ENCODE measurements around the gene RMC1. TPM values are rescaled to one million over a fixed set of nuclear protein-coding genes. Genes with fewer than 3 reads are reported as not detected.

The RMC1 gene
- total RNA-seq, 1 donor from 2014 or later, result 18.8 TPM

DNA sequence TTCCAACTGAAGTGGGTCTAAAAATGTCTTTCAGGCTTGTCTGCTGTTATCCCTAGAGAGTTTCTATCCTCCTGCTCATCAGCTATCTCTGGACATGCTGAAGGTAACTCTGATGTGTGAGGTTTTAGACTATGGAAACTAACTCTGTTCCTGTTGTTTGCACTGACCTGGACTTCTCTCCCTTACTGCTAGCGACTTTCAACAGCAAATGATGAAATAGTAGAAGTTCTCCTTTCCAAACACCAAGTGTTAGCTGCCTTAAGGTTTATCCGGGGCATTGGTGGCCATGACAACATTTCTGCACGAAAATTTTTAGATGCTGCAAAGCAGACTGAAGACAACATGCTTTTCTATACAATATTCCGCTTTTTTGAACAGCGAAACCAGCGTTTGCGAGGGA lies 26.9 kb downstream of the RMC1 start:
- Mint-ChIP-seq H3K36me3 (peaks cover 52% of the 10 kb centered on the region), H3K27me3 (ENCODE audit: low read depth) (no peaks in the 10 kb centered on the region)

DNA sequence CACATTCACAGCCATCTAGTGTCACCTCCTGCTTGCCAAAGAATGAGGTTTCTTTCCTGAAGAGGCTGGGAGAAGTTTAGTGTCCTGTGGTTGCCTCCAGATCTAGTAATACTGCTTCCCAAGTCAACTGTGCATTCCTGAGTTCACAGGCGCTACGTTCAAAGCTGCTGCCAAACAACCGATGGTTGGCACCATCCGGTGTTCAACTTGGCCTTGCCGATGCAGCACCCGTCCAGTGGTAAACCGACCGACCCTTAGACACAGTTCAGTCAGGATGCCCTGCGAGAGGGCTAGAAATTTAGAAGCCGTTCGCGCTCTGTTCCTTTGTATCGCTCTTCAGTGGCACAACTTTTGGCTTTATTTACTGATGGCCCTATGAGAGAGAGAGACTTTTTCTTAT lies 28.6 kb downstream of the RMC1 start:
- H3K27ac Mint-ChIP-seq, result no peak overlapping the region
- no peak for DNase-seq (ENCODE audit: low spot score in 2 of 2, unreplicated experiment in 2 of 2)
- no peaks in the 10 kb centered on the region for H3K9me3 Mint-ChIP-seq
- H3K4me3 Mint-ChIP-seq, result no peak overlapping the region
- peaks cover 7% of the 10 kb centered on the region for H3K4me1 Mint-ChIP-seq
- H3K36me3 Mint-ChIP-seq, result peaks cover 54% of the 10 kb centered on the region
- TF ChIP-seq, protein P1, sequence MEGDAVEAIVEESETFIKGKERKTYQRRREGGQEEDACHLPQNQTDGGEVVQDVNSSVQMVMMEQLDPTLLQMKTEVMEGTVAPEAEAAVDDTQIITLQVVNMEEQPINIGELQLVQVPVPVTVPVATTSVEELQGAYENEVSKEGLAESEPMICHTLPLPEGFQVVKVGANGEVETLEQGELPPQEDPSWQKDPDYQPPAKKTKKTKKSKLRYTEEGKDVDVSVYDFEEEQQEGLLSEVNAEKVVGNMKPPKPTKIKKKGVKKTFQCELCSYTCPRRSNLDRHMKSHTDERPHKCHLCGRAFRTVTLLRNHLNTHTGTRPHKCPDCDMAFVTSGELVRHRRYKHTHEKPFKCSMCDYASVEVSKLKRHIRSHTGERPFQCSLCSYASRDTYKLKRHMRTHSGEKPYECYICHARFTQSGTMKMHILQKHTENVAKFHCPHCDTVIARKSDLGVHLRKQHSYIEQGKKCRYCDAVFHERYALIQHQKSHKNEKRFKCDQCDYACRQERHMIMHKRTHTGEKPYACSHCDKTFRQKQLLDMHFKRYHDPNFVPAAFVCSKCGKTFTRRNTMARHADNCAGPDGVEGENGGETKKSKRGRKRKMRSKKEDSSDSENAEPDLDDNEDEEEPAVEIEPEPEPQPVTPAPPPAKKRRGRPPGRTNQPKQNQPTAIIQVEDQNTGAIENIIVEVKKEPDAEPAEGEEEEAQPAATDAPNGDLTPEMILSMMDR (IDR thresholded peaks at IDR 0.05; ENCODE audit: unreplicated experiment), result no peak
- no peaks in the 10 kb centered on the region for H3K27me3 Mint-ChIP-seq (ENCODE audit: low read depth)

More for the DNA sequence above, 26.9 kb downstream of the RMC1 start:
- DNase-seq (ENCODE audit: low spot score in 2 of 2, unreplicated experiment in 2 of 2), result no peak
- peak overlapping the region; percentile 1 for H3K27ac Mint-ChIP-seq
- no peaks in the 10 kb centered on the region for H3K9me3 Mint-ChIP-seq
- TF ChIP-seq, protein P1 (IDR thresholded peaks at IDR 0.05; ENCODE audit: unreplicated experiment), result no peak
- no peak overlapping the region for H3K4me3 Mint-ChIP-seq
- peaks cover 13% of the 10 kb centered on the region for H3K4me1 Mint-ChIP-seq

DNA sequence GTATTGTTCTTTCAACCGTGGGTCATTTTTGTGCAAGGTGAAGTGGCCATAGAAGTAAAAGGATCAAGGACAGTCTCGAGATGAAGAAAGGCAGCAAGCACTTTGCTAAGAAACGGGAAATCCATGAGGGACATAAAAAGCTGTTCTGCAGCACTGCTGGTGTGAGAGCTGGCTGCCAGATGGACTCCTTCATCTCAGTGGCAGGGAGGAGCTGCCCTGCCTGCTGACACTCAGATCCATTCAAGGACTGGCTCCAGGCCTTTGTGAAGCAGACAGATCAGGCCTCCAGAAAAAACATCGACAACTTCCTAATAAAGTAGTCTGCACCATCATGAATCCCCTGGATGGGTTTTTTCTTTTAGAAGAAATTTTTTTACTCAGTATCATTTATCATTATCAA lies 29.5 kb downstream of the RMC1 start:
- no peak for DNase-seq (ENCODE audit: low spot score in 2 of 2, unreplicated experiment in 2 of 2)
- Mint-ChIP-seq H3K4me1 (peaks cover 7% of the 10 kb centered on the region), H3K4me3 (no peak overlapping the region), H3K27ac (no peak overlapping the region), H3K27me3 (ENCODE audit: low read depth) (no peaks in the 10 kb centered on the region), H3K9me3 (no peaks in the 10 kb centered on the region), H3K36me3 (peaks cover 57% of the 10 kb centered on the region)
- TF ChIP-seq, protein P1 (IDR thresholded peaks at IDR 0.05; ENCODE audit: unreplicated experiment), result no peak

DNA sequence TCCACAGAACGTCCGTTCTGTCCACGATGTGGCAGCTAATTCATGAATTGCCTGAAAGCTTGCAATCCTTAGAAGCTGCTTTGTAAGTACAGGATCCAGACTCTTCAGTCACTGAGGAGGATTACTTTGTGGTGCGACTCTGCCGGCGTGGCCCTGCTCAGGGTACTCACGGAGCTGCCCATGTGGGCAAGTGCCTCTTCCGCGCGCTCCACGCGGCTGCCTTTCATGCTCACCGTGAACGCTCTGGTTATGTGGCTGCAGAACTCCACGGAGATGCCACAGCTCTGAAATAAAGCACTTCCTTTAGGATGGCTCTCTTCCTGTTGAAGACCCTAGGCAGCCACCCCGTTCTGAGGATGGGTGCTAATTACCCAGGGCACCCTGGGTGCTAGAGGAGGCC lies 31.0 kb downstream of the RMC1 start:
- H3K27me3 Mint-ChIP-seq (ENCODE audit: low read depth), result no peaks in the 10 kb centered on the region
- DNase-seq (ENCODE audit: low spot score in 2 of 2, unreplicated experiment in 2 of 2), result no peak
- peaks cover 9% of the 10 kb centered on the region for H3K4me1 Mint-ChIP-seq
- H3K4me3 Mint-ChIP-seq, result no peak overlapping the region
- TF ChIP-seq, protein P1 (IDR thresholded peaks at IDR 0.05; ENCODE audit: unreplicated experiment), result no peak
- peaks cover 61% of the 10 kb centered on the region for H3K36me3 Mint-ChIP-seq
- no peaks in the 10 kb centered on the region for H3K9me3 Mint-ChIP-seq
- no peak overlapping the region for H3K27ac Mint-ChIP-seq

DNA sequence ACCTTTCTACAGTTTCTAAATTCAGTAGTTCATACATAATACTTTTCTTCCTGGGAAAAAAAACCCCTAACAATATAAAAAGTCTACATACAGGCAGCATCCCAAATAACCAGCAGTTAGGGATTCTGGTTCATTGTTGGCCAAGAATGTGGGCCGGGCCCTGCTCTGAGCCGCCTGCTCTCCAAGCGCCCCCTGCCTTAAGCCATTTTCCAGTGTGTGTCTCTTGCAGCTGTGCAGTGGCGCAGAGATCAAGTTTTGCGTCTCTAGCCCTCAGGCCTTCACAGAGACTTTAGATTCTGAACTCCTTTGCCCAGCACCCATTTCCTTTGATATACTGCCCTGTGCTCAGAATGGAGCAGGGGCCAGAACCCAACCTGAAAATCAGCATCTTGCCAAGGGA lies 32.9 kb downstream of the RMC1 start:
- Mint-ChIP-seq H3K9me3 (no peaks in the 10 kb centered on the region), H3K36me3 (peaks cover 55% of the 10 kb centered on the region), H3K4me3 (no peak overlapping the region), H3K4me1 (peaks cover 19% of the 10 kb centered on the region), H3K27ac (peak overlapping the region; percentile 50), H3K27me3 (ENCODE audit: low read depth) (no peaks in the 10 kb centered on the region)
- TF ChIP-seq, protein P1 (IDR thresholded peaks at IDR 0.05; ENCODE audit: unreplicated experiment), result no peak
- no peak for DNase-seq (ENCODE audit: low spot score in 2 of 2, unreplicated experiment in 2 of 2)

DNA sequence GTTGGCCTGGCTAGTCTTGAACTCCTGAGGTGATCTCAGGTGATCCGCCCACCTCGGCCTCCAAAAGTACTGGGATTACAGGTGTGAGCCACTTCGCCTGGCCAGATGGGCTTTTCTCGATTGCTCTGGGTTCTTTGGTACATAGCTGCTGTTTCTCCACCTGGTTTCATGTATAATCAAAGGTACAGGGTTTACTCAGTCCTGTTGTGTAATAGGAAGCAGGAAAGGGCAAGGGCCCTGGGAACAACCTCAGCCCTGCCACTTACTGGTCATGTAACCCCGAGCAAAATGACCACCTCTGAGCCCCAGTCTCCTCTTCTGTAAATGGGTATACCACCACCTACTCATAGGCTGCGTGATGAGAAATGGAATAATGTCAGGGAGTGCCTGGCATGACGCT lies 34.0 kb downstream of the RMC1 start:
- Mint-ChIP-seq H3K27ac (peak overlapping the region; percentile 25), H3K4me3 (no peak overlapping the region), H3K36me3 (peaks cover 46% of the 10 kb centered on the region)

More for the DNA sequence above, 34.0 kb downstream of the RMC1 start:
- H3K9me3 Mint-ChIP-seq, result no peaks in the 10 kb centered on the region
- no peak for DNase-seq (ENCODE audit: low spot score in 2 of 2, unreplicated experiment in 2 of 2)
- no peaks in the 10 kb centered on the region for H3K27me3 Mint-ChIP-seq (ENCODE audit: low read depth)
- H3K4me1 Mint-ChIP-seq, result peaks cover 24% of the 10 kb centered on the region
- TF ChIP-seq, protein P1 (IDR thresholded peaks at IDR 0.05; ENCODE audit: unreplicated experiment), result no peak

Data from mesothelial cell of epicardium (in vitro differentiated cells).